Tibial nerve (tissue), 4 donors: ENCODE data around the gene PIK3CA.

Experiments used
- EP300 ChIP-seq, 2 donors: sonication (generic); formaldehyde crosslinking; IDR thresholded peaks; one replicate each; pipeline ENCODE4 v1.6.1; 2017; ENCODE audit warnings: antibody characterized with exemption in 2 of 2, mild to moderate bottlenecking in 1 of 2
- POLR2A ChIP-seq, 2 donors: fragments of 450-650 bp; IDR thresholded peaks; one replicate each; pipeline ENCODE4 v1.6.1; 2017; ENCODE audit warnings: antibody characterized with exemption in 2 of 2, mild to moderate bottlenecking in 2 of 2, moderate library complexity in 2 of 2
- TF ChIP-seq, protein P1 (sequence below), 5 experiments: fragments of 200-600 bp in 3 of 5; fragments of 450-650 bp in 2 of 5; sonication (generic) in 3 of 5; IDR thresholded peaks; one replicate each; pipeline ENCODE4 v1.5.1; 2016 to 2019; ENCODE audit warnings: antibody characterized with exemption in 5 of 5, mild to moderate bottlenecking in 3 of 5, moderate library complexity in 2 of 5

DNA sequence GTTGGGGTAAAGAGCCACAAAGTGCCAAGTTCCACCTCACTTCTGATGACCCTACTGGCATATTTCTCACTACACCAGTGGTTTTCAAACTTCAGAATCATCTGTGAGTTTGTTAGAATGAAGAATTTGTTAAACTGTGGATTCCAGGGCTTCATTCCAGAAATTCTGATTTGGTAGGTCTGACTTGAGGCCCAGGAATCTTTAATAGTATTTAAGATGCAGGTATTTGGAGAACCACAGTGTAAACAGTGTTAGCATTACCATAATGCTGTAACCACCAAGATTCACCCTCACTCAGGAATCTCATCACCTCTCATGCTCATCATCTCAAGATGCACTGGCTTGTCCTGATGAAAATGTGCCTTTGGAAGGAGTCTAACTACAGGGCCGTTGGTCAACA lies 96.7 kb downstream of the PIK3CA start:
- TF ChIP-seq POLR2A (IDR thresholded peaks at IDR 0.05) (no peak), EP300 (IDR thresholded peaks at IDR 0.05) (no peak)
- TF ChIP-seq, protein P1, sequence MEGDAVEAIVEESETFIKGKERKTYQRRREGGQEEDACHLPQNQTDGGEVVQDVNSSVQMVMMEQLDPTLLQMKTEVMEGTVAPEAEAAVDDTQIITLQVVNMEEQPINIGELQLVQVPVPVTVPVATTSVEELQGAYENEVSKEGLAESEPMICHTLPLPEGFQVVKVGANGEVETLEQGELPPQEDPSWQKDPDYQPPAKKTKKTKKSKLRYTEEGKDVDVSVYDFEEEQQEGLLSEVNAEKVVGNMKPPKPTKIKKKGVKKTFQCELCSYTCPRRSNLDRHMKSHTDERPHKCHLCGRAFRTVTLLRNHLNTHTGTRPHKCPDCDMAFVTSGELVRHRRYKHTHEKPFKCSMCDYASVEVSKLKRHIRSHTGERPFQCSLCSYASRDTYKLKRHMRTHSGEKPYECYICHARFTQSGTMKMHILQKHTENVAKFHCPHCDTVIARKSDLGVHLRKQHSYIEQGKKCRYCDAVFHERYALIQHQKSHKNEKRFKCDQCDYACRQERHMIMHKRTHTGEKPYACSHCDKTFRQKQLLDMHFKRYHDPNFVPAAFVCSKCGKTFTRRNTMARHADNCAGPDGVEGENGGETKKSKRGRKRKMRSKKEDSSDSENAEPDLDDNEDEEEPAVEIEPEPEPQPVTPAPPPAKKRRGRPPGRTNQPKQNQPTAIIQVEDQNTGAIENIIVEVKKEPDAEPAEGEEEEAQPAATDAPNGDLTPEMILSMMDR (IDR thresholded peaks at IDR 0.05): no peak
